HG03571 (cell line): ENCODE data around the gene PLD2.

Experiments used
- ATAC-seq: cut with Tn5 transposase; IDR thresholded peaks from one replicate; pipeline ENCODE4 v1.9.1; 2021; ENCODE audit not compliant: unreplicated experiment

PLD2 gene

GRCh38 chr17:4832829-4833177 is 25.9 kb downstream of the PLD2 start:
- ATAC-seq = peak; percentile 7

- peak; percentile 65 for ATAC-seq
Observed at GRCh38 chr17:4833178-4833940, 26.4 kb downstream of the PLD2 start, which contains the start of gene MINK1. TSS of gene MINK1 (plus strand) at chr17:4833340. CDS start at chr17:4833584, 244 bp downstream.

DNA sequence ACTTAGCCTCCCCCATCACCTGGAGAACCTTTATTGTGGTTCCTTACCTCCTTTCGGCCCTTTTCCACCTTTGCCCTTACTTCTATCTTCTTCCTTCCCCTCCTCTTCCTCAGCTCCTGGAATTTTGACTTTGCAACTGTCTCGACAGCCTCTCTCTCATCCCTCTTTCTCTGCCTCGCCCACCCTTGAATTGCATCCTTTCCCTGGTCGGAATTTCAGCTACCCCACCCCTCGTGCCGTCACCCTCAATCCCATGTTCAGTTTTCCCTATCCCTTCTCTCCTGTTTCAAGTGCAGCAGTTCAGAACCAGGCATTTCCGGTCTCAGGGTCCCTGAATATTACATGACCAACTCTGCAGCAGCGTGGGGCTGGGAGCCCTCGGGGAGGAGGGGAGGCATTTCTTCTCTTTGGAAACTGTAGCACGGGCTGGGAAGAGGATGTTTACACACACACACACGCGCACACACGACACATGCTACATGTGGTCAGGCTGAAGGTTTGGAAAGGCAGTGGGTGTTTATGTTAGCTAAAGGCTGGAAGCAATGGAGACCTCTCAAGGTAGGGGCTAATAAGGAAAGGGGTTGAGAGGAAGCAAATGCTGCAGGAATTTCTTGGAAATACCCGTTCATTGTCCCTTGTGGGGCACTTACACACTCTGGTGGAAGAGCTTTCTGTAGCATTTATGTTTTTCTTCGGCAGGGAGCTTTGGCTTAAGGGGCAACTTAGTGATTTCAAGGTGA is 27.2 kb downstream of the PLD2 start:
- no peak for ATAC-seq

DNA sequence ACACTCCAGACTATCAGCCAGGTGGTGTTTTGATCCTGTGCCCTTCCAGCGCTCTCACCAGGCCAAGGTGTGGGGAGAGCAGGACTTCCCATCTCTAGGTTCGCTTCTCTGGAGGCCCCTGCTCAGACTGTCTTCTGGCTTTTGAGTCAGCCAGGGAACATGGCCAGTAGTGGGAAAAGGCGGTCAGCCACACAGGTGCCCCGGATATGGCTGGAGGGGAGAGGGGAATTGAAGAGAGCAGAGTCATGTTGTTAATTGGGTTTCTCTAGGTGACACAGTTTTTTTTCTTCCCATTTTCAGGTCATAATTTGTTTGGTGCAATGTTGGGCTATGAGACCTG is 27.7 kb downstream of the PLD2 start:
- ATAC-seq = no peak

DNA sequence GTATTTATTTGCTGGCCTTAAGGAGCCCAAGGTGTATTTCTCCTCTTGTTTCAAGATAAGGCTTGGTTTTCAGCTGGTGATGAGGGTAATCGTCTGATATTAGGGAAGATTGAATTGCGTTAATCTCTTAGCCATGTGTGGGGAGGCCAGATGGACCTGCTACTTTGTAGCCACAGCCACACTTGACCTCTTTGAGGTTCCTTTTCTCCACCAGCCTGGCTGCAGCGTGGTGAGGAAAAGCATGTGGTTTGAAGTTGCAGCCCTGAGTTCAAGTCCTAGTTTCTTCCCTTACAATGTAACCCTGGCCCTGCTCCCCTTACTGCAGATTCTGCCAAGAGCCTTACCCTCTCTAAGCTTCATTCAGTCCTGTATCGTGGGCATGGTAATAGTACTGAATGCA is 29.3 kb downstream of the PLD2 start:
- ATAC-seq = no peak

DNA sequence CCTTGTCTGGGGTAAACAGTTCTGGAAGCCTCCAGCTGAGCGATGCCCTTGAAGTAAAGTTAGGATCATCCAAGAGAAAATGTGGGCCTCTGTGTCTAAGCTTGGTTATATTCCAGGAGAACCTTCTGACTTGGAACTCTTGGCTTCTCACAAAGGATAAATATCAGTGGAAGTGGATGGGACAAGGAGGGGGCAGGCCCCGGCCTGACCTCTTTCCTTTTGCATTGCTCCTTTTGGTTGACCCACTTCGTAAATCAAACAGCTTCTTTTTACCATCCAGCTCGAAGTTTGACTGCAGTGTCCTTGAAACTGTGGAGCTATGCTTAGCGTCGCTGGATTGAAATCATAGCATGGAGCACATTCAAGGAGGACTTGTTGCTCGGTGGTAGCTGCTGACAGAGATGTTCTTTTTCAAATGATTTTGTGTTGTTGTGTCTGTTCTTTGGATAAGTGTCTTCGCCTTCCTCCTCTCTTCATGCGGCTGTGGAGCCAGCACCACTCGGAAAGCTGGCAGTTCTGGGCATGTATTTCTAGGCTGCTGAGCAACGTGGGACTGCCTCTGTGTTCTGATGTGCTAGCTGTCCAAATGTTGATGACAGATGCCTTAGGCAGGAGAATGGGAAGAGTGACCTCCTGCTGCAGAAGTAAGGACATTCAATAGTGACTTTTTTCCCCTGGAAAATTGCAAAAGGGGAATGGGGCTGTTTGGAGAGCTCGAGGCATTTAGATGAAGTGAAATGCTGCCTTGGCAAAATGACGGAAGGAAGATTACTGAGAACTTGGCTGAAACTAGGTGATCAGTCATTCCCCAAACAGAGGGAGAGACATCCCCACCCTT is 30.7 kb downstream of the PLD2 start:
- no peak for ATAC-seq

GRCh38 chr17:4838309-4838785 is 31.4 kb downstream of the PLD2 start:
- no peak for ATAC-seq

- no peak for ATAC-seq
Observed at GRCh38 chr17:4839221-4839620, 32.3 kb downstream of the PLD2 start.

DNA sequence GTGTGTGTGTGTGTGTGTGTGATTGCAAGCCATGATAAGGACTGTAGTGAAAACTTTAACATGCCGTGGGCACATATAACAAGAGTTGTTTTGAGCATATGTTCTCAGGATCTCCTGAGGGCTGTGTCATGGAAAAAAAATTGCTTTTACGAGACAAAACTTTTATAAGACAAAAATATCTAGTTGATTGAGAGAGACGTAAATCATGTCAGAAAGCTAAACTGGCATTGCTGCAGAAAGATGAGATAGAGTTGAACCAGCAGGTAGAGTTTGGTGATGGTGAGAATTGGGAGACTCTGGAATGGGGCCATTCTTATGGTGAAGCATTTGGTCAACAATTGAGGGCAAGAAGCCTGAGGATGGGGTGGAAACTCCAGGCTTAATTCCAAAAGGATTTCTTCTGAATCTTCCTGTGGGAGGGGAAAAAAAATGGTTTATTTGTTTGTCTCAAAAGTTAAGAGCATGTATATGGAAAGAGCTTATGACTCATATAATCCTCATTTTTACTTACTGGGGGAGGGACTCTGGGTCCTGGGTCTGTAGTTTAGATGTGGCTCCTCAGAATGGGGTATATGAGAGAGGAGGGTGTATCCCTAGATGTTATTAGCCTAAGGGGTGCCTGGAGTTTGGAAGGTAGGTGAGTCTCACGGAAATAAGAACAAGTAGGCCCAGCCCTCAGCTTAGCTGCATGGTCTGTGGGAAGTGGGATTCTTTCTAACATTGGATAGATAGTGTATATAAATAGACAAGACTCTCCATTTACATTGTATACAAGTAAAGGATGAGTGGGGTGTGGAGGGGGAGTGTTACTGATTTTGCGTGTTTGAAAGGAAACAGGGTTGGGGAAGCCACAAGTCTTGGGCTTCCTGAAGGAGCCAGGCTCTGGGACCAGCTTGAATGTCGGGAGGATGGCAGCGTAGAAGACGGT is 33.3 kb downstream of the PLD2 start:
- no peak for ATAC-seq

- no peak for ATAC-seq
Observed at GRCh38 chr17:4840893-4841242, 33.9 kb downstream of the PLD2 start.

DNA sequence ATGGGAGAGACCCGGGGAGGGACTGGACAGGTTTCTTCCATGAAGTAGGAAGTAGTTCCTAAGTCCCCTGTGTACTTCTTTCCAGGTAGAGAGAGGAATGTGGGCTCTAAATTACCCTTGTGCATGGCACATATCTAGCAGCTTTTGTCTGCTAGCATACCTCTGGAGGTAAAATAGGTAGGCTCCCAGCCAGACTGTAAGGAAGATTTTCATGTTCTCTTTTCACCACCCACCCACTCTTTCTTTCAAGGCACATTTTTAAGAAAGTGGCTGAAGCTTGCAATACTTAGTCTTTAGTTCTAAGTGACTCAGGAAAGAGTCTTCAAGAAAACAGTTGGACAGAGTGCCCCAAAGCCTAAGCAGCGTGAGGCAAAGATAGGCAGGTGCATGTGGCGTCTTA is 35.4 kb downstream of the PLD2 start:
- ATAC-seq = no peak

GRCh38 chr17:4843321-4844000 is 36.5 kb downstream of the PLD2 start:
- ATAC-seq = no peak

DNA sequence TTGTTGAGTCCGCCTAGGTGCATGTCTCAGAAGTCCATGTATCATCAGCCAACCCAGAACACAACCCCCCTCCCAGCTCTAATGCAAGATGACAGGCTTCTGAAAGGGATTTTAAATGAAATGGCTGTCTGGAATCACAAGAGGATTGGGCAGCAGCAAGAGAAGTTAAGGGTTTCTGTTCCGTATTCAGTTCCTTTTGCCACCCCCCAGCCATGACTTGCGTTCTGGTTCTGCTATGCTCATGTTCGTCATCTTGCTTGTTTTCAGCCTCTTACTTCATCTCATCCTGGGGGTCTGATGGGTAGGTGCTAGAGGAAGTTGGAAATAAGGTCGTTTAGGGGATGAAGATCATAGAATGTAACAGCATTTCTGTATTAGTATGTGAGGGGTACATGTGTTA is 38.2 kb downstream of the PLD2 start:
- ATAC-seq = no peak

GRCh38 chr17:4846635-4847390 is 39.9 kb downstream of the PLD2 start:
- no peak for ATAC-seq

GRCh38 chr17:4849011-4849536 is 42.1 kb downstream of the PLD2 start:
- ATAC-seq = no peak

DNA sequence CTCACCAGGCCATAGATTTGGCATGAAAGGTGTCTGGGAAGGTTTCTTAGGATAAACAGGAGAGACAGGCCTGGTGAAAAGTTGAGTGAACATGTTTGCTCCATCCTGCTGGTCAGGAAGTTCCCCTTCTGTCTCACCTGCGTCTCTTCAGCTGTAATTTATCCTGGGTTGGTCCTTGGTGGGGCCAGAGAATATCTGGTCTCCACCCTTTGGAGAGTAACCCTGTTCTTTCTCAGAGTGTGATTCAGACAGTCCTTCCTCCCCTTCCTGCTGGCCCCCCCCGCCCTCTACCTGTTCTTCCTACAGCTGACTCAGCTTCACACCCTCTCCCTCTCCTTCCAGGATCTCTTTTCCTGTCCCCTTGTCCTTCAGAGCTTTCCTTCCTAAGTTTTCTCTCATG is 43.3 kb downstream of the PLD2 start:
- ATAC-seq = no peak

GRCh38 chr17:4851084-4851483 is 44.1 kb downstream of the PLD2 start:
- no peak for ATAC-seq

GRCh38 chr17:4852567-4853207 is 45.7 kb downstream of the PLD2 start:
- no peak for ATAC-seq
